Gastrocnemius medialis (tissue), 4 donors: Measurements from ENCODE around the gene BSDC1.

Experiments used
- CTCF ChIP-seq, 5 experiments: fragments of 450-650 bp in 3 of 5; fragments of 200-600 bp in 2 of 5; sonication (generic) in 2 of 5; IDR thresholded peaks in 4 of 5; conservative IDR thresholded peaks in 1 of 5; 1 replicate in 4 of 5; 2 replicates in 1 of 5; pipeline ENCODE4 v1.5.1; 2016 to 2019; ENCODE audit warnings: antibody characterized with exemption in 5 of 5, mild to moderate bottlenecking in 3 of 5, moderate library complexity in 3 of 5
- POLR2A ChIP-seq, 2 donors: fragments of 450-650 bp; IDR thresholded peaks; one replicate each; pipeline ENCODE4 v1.6.1; 2017; ENCODE audit warnings: antibody characterized with exemption in 2 of 2, mild to moderate bottlenecking in 2 of 2, moderate library complexity in 2 of 2

- TF ChIP-seq POLR2A (IDR thresholded peaks at IDR 0.05) (no peak), CTCF (IDR thresholded peaks at IDR 0.05 in 4 of 5, conservative IDR thresholded peaks at IDR 0.05 in 1 of 5) (no peak)
These were observed 57.7 kb downstream of the BSDC1 start for GRCh38 chr1:32336591-32336932.
